GM18858 (cell line): Measurements from ENCODE around the gene RAE1.

Experiments used
- ATAC-seq: cut with Tn5 transposase; IDR thresholded peaks from one replicate; pipeline ENCODE4 v1.9.1; 2021; ENCODE audit not compliant: unreplicated experiment

Gene RAE1

DNA sequence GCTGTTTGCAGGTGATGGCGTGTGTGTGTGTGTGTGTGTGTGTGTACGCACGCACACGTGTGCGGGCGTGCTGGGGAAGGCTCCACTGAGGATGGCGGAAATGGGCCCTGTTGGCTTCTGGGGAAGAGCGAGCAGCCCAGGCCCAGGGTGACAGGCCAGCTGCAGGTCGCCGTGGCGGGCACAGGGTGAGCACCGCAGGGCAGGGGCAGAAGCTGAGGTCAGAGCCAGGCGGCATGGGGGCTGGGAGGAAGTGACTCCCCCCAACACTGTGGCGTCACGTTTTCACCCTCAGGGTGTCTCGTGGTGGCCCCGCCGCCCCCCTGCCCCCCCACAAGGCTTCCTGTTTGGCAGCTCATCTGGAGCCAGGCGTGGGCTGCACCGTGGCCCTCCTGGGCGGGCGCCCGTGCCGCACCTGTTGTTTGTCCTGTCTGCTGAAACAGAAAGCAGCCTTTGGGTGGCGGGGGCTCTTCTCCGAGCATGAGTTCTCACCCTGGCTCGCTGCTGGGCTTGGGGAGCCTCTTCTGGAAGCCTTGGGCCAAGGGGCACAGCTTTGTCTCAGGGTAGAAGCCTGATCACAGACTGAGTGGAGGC lies 47.3 kb downstream of the RAE1 start:
- ATAC-seq: peak; percentile 43

DNA sequence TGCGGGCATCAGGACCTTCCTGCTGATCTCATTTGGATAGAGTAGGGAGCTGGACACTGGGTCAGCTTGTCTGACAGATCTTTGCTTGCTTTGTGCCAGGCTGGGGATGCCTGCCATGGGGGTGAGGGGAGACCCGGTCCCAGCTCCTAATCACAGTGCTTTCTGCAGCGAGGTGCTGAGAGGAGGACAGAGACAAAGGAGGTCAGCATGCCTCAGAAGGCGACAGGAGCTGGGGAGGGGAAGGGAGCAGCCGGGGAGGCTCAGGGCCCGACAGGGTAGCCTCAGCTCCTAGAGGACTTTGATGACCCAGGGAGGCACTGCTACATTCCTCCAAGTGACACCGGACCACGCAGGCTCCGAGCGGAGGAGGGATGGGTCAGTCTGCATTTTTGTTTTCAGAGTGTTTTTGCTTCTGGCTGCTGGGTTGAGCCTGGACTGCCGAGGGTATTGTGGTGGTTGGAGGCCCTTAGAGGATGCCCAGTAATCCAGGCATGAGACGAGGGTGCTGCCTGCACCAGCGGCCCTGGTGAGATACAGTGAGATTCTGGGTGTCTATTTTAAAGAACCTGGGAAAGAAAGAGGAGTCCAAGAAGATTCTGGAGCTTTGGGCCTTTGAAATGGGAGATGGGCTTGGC lies 48.0 kb downstream of the RAE1 start:
- ATAC-seq: no peak

DNA sequence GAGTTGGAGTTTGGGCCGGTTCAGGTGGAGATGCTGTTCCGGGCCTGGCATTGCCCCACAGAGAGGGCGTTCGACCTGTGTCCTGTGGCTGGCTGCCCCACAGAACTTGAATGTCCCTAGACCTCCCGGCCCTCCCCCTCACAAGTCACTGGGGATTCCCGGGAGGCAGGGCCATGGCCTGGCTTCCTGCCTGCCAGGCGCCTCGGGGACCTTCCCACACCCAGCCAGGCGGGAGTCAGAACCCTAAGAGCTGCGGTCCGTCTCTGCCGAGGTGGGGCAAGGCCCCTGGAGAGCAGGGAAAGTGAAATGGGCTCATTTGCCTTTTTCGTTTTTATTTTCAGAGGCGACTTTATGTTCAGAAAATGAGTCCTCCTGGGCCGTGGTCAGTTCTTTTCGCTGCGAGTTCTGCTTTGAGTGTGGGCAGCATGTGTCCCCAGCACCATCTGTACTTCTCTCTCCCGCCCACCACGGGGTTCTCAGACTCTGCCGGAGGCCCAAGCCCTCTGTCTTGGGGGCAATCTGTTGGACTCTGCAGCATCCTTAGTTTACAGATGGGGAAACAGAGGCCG lies 48.6 kb downstream of the RAE1 start:
- peak; percentile 32 for ATAC-seq

DNA sequence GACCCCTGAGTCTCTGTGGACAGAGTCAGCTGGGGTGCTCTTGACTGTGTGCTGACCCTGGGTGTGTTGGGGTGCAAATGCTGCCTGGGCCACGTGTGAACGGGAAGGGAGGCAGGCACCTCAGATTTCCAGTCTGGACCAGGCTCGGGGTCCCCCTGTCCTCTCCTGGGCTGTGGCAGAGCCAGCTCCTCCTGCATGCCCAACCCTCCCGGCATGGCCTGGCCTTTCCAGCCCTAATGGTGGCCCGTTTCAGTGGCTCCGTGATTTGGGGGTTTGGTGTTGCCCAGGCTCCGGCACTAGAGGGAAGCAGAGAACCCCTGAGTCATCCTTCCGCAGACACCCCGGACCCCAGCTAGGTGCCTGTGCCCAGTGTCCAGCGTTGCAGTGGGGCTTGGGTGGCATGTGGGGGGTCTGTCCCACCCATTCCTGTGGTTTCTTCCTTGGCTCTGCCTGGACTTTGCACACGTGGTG lies 49.2 kb downstream of the RAE1 start:
- ATAC-seq: no peak

DNA sequence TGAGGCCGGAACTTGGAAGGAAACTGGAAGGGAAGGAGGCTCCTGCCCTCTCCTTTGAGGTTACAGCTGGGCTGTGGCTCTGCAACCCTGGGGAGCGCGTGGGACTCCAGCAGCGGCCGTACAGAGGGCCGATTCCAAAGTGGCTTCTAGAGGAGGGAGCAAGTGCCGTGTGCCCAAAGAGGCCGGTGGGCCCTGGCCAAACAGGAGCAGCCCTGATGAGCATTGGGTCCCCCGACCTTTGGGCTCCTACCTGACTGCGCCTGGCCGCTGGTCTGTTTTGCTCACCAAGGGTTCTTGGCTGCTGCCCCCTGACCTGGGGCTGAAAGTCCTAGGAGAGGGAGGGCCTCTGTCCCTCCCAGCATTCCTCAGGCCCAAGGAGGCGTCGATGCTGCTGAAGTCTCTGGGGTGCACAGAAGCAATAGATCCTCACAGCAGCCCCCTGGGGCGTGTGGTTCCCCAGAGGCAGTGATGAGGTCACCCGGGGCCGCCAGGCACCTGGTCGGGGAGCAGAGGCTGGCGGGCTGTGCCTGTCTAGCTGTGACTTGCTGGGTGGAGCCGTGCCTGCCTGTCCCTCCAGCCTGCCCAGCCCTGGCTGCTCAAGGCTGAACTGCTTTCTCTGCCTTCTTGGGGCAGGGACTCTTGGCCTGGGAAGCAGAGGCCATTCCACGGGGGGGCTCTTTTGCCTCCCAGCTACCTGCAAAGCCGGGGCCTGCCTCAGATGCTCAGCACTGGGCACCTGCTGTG lies 49.9 kb downstream of the RAE1 start:
- no peak for ATAC-seq

DNA sequence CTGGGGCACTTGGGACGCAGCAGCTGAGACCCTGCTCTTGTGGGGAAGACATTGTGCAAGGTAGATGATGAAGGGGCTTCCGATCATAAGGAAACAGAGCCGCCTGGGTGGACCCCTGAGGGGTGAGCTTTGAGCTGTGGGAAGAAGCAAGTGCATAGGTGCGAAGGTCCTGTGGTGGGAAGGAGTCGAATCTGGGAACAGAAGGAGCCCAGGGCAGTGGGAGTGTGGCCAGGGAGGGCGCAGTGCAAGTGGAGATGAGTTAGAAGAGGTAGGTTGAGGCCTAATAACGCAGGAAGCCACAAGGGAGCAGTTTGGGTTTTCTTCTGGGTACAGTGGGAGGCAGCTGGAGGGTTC lies 50.5 kb downstream of the RAE1 start:
- no peak for ATAC-seq

GRCh38 chr20:57402206-57403125 lies 51.4 kb downstream of the RAE1 start:
- ATAC-seq: no peak

DNA sequence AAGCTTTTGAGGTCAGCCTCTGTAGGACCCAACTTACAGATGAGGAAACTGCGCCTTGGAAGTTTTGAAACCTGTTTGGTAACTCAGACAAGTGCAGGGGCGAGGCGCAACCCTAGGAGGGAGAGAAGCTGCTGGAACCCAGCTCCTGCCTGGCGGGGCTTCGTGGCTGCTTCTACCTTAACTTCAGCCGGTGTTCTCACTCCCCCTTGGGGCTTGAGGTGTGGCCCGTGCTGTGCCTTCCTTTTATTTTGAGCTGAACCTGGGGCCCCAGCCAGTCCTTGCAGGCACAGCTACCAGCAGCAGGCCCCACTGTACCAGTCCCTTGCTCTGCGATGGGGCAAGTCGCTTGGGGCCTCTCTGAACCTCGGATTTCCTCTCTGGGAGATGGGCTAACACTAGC lies 52.2 kb downstream of the RAE1 start:
- no peak for ATAC-seq

GRCh38 chr20:57404006-57404405 lies 53.0 kb downstream of the RAE1 start:
- ATAC-seq: no peak

DNA sequence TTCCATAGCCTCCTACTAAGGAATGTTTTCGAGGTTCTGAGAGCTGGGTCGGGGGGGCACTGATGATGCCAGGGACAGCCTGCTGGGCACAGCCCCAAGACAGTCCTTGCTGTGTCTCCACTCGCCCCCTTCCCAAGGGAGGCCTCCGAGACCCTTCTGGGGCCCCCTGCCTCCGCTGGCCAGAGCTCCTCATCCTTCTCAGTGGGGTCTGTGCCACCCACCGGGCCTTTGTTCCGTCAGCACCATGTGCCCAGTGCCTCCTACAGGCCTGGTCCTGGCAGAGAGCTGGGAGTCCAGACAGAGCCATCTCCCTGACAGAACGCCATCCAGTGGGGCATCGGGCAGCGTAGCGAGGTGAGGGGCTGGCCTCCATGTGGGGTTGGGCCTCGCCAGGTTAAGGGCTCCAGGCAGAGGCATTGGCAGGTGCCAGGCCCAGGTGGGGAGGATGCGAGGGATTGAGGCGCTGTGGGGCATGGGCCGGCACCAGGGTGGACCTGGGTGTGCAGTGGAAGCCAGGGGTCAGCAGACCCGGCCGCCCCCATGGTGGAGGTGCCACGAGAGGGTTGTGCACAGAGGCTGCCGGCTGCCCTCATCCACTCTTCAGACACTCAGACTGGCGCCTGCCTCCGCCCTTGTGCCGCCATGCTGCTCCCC lies 53.5 kb downstream of the RAE1 start:
- no peak for ATAC-seq

DNA sequence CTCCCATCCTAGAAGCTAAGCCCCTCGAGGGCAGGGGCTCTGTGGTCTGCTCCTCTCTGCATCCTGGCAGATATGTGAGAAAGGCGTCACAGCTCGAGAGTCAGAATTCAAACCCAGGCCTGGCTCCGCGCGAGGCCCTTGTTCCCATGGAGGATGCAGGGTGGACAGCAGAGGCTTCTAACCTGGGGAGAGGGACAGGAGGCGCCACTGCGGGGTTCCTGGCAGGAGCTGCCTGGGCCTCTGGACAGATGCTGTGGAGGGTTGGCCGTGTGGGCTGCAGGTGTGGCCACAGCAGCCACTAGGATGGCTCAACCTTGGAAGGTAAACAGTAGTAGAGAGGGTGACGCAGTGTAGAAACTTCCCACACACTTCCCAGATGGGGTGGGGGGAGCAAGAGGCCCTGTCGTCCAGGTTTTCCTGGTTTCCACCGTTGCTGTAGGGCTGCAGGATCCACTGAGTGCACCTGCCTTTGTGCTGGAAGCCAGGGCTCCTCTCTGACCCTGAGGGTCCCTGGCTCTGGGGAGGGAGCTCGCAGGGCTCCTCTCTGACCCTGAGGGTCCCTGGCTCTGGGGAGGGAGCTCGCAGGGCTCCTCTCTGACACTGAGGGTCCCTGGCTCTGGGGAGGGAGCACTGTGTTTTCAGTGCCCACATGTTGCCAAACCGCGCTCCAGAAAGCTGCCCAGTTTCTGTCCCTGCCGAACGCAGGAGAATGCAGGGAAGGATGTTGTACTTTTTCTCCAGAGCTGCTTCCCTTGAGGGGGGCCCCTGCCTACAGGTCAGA lies 54.4 kb downstream of the RAE1 start:
- ATAC-seq: no peak

GRCh38 chr20:57407541-57407956 lies 56.5 kb downstream of the RAE1 start:
- no peak for ATAC-seq

GRCh38 chr20:57408131-57408530 lies 57.1 kb downstream of the RAE1 start:
- ATAC-seq: no peak

- no peak for ATAC-seq
These were observed 57.6 kb downstream of the RAE1 start for GRCh38 chr20:57408536-57409233.

- ATAC-seq: no peak
These were observed 58.2 kb downstream of the RAE1 start for GRCh38 chr20:57409316-57409671.

DNA sequence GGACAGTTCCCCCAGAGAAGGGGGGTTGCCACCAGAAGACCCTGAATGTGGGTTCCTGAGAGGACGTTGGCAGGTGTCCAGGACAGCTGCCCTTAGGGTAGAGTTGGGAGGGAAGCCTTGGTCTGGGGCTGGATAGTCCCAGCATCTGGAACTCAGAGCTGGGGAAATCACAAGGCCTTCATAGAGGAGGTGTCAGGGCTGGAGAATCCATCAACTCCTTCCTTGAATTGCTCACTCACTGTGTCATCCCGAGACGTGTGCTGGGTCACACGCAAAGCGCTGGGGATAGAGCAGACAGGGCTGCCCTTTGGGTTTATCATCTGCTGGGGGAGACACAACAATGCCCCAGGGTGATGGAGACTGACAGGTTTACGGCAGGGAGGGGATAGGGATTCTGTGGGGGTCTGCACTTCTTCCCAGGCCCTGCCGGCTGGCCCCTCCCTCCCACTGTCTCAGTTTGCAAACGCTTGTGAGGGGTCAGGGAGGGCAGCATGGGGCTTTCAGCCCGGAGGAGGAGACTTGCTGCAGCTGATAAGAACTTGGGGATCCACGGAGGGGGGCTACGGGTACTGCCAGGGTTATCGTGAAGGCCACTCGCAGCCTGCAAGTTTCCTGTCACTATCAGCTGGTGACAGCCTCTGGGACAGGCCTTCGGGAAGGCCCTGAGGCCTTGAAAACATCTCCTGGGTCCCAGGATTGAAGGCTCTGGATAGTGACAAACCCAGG lies 58.8 kb downstream of the RAE1 start:
- ATAC-seq: no peak

- ATAC-seq: no peak
These were observed 59.4 kb downstream of the RAE1 start for GRCh38 chr20:57410398-57410920.

DNA sequence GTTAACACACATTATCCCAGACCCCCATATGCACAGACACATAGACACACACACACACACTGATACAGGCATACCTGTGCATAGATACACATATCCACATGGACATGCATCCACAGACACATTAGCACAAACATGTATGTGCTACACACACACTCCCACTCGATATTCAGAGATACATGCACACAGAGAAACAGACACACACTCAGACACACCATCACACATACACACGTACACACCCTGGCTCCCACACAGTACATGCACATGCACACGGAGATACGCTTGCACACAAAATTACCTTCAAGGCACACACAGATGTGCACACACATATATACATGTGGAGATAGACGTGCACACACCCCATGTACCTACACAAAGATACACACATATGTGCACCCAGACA lies 59.9 kb downstream of the RAE1 start:
- ATAC-seq: no peak
